HG02623 (cell line): ENCODE results near the gene CPT1A.

ENCODE experiments used
- ATAC-seq: cut with Tn5 transposase; IDR thresholded peaks from one replicate; pipeline ENCODE4 v1.9.1; 2021; ENCODE audit warnings: moderate library complexity; ENCODE audit not compliant: unreplicated experiment

CPT1A gene

DNA sequence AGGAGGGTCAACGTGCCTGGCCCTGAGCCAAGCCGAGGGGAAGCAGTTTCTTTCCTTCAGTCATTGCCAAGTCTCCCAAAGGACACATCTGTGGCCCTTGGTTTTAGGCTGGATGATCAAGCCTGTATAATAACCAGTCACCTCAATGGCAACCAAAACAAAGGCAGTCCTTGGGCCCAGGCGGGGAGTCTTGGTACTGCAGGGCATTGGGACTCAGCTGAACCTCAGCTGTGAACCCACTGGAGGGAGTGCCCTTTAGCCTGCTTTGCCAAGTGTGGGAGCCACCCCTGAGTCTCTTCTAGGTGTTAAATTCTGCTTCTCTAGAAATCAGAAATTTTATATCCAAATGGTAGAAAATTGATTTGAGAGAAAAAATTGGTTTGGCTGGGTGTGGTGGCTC, 36.9 kb downstream of the CPT1A start:
- ATAC-seq = no peak

DNA sequence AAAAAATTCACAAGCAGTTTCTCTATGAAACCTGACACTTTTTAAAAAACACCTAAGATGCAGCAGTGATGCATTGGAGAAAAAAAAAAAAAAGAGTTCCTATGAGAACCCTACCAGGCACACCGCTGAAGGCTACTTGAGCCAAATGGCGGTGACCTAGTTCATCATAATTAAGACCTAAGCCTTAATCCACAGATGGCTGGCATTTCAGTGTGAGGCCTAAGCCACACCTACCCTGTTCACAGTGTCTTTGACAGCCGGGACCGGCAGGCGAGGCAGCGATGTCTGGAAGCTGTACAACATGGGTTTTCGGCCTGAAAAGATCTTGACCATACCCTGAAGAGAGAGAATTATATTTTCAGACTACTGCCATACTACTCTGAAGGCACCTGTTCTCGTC, 38.0 kb downstream of the CPT1A start:
- no peak for ATAC-seq

DNA sequence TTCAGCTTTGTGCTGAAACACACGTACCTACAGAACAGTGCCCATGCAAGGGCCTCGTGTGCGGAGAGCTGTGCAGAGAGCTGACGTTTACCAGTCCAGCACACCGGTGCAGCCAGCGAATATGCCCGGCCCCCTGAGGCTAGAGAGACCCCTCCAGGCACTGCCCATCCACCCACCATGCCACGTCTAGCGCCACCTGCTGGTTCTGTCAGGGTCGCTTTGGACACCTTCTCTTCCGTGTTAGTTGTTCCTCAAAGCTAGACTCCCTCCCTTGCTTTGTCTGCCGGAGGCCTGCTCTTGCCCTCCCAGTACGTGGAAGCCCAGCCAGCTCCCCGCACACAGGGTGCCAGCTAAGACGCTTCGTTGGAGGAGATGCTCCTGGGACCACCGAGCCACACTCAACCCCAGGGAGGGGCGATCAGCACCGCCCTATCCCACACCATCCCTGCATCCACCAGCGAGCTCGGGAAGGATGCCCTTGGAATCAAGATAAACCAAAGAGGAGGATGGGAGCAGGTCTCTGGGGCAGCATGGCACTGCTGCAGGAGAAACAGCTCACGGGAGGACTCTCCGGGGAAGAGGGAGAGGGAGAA, 43.4 kb downstream of the CPT1A start:
- ATAC-seq = no peak

GRCh38 chr11:68796801-68797200, 44.9 kb downstream of the CPT1A start:
- no peak for ATAC-seq

DNA sequence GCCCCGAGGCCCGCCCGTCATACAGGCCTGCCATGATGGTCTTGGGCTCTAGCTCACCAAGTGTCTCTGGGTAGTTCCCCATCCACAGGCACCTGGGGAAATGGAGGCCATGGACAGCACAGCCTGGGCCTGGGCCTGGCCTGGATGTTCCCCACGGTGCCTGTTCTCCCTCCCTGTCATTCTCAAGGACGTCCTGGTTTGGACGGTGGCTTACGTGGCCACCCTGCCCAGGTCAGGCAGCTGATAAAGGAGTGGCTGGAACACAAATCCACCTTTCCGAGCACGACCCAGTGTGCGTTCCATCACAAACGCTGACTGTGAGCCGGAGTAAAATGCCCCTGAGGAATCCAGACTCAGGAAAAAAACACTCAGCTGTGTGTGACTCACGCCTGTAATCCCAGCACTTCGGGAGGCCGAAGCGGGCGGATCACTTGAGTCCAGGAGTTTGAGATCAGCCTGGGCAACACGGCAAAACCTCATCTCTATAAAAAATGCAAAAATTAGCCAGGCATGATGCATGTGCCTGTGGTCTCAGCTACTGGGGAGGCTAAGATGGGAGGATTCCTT, 49.2 kb downstream of the CPT1A start:
- ATAC-seq = no peak

DNA sequence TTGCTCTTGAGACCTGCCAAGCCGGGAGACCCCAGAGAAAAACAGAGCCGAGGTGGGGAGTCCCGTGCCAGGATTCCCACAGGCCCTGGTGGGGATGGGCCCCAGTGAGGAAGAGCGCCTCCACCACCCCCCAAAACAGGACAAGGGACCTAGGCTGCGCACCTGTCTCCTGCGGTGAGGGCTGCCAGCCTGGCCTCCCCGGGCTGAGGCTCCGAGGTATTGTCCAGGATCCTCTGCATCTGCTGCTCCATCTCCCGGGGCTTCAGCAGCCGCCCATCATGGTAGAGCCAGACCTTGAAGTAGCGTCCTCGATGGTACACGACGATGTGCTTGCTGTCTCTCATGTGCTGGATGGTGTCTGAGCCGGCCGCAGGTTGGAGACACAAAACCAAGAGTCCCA, 57.1 kb downstream of the CPT1A start:
- no peak for ATAC-seq

DNA sequence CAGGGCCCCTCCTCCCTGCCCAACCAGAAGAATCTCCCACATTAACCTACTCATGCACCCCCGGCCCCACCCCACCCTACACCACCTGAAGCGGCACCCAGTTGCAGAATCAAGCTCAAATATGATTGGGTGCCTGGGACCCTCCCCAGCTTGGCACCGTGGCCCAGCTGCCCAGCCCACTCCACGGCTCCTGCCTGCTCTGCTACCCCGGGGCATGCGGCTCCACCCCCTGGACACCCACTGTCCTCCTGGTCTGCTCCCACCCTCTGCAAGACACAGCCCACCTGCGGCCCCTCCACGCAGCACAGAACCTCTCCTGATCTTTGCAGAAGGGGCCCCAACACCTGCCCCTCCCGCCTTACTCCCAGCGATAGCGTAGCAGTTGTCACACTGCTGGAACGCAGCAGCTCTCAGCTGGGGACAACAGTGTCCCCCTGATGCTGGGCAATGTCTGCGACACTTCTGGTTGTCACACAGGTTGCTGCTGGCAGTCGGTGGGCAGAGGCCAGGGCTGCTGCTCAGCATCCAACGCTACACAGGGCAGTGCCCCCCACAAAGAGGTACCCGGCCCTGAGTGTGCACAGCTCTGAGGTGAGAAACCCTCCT, 58.4 kb downstream of the CPT1A start:
- no peak for ATAC-seq

GRCh38 chr11:68782711-68783110, 59.0 kb downstream of the CPT1A start:
- ATAC-seq = no peak

DNA sequence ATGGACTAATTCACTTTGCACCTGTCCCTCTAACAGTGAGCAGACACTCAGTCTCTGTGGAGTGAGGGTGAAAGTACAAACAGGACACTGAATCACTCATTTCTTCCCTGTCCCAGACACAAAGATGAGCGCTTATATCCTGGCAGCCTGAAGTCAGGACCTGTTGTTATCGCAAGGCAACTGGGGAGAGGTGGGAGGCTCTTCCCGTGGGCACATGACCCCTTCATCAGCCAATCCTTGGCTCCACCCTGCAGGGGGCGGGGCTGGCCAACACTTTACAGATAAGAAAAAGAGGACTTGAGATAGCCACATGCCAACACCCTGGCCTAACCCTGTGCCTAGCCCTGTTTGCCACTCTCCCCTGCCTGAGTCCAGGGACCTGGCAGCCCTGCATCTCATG, 60.9 kb downstream of the CPT1A start:
- no peak for ATAC-seq

DNA sequence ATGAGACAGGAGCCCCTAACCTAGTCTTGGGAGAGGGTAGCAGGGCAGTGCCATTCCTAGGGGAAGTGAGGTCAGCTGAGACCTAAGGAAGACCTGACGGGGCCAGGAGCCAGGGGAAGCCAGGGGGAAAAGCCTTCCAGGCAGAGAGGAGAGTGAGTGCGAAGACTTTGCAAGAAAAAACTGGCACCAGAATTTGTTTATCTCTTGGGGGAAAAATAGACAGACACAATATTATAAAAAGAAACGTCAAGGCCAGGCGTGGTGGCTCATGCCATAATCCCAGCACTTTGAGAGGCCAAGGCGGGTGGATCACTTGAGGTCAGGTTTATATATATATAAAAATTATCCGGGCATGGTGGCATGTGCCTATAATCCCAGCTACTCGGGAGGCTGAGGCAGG, 63.5 kb downstream of the CPT1A start:
- no peak for ATAC-seq

DNA sequence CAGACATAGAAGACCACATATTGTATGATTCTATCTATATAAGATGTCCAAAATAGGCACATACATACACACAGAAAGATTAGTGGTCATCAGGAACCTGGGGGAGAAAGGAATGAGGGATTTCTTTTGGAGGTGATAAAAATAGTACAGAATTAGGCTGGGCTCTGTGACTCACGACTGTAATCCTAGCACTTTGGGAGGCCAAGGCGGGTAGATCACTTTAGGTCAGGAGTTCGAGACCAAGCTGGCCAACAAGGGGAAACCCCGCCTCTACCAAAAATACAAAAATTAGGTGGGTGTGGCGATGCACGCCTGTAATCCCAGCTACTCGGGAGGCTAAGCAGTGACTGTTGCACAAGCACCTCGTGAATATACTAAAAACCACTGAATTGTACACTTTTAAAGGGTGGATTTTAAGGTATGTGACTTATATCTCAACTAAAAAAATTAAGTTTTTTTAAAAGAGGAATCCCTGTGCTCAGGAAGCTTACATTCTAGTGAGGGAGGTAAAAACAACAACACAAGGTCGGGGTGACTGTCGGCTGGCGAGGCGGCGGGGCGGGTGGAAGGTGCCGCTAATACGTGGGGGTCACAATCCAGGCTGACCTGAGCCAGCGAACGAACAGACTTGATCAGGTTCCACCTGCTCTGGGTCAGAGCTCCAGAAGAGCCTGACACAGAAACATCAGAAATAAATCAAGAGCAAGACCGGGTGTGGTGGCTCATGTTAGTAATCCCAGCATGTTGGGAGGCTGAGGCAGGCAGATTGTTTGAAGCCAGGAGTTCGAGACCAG, 65.1 kb downstream of the CPT1A start:
- ATAC-seq = no peak

GRCh38 chr11:68775951-68776388, 65.7 kb downstream of the CPT1A start:
- ATAC-seq = no peak

DNA sequence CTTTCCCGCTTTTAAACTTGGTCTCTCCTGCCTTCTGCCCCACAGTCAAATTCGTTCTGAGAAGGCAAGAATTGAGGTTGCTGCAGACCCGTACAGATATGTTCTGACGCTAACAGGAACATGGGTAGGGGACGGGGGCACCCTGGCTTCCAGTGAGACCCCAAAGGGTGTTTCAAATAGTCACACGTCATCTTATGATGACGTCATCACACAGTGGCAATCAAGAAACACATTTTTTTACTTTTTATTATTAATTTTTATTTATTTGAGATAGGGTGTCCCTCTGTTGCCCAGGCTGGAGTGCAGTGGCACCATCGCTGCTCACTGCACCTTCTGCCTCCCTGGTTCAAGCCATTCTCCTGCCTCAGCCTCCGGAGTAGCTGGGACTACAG, 67.5 kb downstream of the CPT1A start:
- ATAC-seq = no peak

DNA sequence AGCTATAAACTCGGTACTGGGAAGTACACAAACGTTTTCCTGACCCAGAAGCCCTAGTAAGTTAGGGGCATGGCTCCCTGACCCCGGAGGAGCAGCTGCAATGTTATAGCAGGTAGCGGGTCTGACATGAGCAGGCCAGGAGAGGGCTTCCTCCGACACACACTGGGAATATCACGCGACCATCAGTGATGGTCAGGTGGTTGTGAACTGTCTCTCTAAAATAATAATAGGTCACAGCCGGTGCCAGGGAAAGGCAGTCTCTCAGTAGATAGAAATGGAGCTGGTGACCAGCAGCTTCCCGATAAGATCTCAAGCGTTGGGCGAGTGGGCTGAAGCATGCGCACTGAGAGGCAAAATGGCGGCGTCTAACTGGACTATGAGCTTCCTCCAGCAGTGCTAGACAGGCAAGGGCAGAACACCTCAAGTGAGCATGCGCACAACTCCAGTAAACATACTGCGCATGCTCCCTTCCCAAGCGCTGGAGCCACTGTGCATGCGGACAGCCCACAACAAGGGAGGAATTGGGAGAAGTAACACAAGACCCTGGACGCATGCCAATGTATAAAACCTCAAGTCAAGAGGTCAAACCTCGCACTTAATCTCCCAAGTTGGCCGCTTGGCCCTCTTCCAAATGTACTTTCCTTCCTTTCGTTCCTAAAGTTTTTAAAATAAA, 68.1 kb downstream of the CPT1A start:
- no peak for ATAC-seq

DNA sequence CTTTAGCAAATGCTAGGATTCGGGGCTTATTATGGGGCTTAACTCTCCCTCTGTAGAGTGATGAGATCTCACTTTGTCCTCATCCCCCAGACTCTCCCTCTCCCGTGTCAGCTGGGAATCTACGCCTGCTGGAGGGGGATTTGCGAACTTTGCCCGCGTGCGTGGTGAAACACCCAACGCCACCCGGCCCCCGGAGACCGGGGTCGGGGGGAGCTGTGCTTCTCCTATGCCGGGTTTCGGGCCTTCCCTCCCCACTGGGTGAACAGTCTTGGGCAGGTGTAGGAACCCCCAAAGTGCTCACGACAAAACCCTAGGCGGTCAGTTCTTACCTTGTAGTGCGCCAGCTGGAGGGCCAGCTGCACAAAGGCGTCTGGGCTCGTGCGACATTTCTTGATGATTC, 68.8 kb downstream of the CPT1A start:
- no peak for ATAC-seq

GRCh38 chr11:68770781-68771180, 70.9 kb downstream of the CPT1A start:
- no peak for ATAC-seq

DNA sequence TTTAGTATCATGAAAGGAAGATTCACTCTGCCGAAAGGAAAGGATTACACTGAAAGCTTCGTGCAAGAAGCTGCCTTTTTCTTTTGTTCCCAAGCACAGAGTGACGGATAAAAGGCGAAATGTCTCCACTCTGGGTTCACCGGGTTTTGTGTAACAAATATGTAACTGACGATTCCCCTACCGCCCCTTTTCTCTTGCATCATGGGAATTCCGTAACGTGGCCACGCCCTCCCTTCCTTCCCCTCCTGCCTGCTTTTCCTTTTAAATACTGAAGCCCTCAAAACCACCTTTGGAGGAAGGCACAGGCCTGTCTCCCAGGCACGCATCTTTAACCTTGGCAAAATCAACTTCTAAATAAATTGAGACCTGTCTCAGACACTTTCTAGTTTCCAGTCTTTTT, 74.0 kb downstream of the CPT1A start:
- no peak for ATAC-seq

DNA sequence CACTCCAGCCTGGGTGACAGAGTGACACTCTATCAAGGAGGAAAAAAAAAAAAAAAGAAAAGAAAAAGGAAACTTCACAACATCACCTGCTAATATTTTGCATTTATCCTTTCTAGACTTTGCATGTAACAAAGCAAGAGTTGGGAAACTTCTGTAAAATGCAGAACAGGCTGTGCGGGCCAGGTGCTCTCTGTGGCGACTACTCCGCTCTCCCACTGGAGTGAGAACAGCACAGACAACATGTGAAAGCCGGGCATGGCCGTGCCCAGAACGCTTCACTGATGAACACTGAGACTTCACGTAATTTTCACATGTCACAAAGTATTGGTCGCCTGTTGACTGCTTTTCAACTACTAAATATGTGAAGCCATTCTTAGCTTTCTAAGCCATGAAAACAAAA, 74.9 kb downstream of the CPT1A start:
- no peak for ATAC-seq

DNA sequence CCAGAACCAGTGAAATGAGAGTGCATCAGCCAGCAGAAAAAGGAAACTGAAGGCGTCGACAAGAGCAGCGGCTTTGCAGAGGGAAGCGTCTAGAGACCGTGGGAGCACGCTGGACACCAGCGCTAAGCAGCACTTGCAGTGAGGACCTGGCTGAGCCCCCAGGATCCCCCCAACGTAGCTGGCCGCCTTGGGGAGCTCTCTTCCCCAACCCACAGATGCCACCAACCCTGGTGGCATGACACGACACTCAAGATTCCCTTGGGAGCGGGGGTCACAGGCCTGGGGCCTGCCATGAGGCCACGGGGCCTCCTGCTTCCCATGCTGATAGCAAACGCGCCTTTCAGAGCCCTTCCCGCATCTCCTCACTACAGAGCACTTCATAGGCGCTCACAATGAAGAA, 77.0 kb downstream of the CPT1A start:
- ATAC-seq = no peak

DNA sequence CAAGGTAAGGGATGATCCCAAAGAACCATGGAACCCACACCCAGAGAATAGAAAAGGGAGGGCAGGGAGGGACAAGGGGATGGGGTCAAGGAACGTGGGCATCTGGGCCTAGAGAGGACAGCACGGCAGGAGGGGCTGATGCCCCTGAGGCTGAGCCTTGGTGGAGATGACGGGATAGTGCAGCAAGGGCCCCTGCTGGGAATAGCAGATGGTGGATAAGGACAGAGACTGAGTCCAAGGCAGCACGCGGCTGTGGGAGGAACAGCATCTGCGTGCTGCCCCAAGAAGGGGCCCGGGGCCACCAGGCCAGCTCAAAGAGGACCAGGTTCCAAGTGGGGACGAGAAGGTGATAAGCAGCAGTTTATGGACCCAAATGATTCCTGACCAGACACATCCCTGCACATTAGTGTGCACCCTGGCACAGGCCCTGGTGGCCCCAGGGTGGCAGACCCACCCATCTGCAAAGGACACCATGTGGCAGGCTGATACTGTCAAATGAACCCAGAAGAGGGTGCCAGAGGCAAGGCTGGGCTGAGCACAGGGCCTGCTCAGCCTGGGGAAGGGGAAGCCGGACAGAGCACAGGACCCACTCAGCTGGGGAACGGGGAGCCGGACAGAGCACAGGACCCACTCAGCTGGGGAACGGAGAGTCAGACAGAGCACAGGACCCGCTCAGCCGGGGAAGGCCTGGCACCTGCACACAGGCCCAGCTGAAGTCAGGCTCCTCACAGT, 77.6 kb downstream of the CPT1A start:
- no peak for ATAC-seq

- no peak for ATAC-seq
Measured at GRCh38 chr11:68763181-68763721, 78.5 kb downstream of the CPT1A start.
